ENCODE results near the gene PAFAH2.
"Not testable (repeated sequence)": the region's sequence is repeated elsewhere in the genome, so short reads cannot be mapped to it uniquely, and the experiment has no call there.

The PAFAH2 gene

DNA sequence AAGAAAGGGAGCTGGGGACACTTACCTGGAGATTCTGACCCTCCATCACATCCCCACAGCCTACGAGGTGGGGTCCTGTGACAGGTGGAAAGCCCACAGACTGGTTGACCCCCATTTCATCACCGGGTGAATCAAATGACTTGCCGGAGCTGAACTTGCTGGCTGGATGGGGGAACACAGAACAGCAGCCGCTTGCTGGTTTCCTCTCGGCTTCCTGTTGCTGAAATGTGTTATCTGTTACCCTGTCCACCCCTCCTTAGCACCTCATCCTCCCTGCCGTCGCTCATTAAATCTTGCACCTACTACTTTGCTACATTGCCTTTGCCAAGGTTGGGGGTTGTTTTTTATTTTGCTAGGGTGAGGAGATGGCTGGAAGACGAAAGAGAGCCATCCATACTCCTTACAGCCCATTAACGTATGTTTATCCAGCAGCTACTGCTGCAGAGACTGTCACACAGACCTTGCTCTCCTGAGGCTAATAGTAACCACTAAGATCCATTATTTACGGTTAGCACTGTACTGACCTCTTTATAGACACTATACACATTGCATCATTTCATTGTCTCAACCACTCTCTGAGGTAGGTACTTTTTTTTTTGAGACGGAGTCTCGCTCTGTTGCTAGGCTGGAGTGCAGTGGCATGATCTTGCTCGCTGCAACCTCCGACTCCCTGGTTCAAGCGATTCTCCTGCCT is 7.0 kb downstream of the PAFAH2 start:
- no peak overlapping the region for H3K4me3 ChIP-seq (ENCODE audit: low read depth in 1 of 2, low read length in 2 of 2)
- H3K27me3 ChIP-seq (ENCODE audit: low read depth, low read length) = no peaks in the 10 kb centered on the region
- no peak overlapping the region for H3K27ac ChIP-seq (ENCODE audit: low read length)
- peaks cover 9 to 13% of the 10 kb centered on the region in 2 donors for H3K36me3 ChIP-seq (ENCODE audit: control insufficient read depth in 1 of 2, insufficient read depth in 2 of 2, low read length in 2 of 2)
- H3K4me1 ChIP-seq (ENCODE audit: control insufficient read depth in 1 of 2, insufficient read depth in 2 of 2, low read length in 2 of 2) = no peaks in the 10 kb centered on the region
- H3K9me3 ChIP-seq (ENCODE audit: control insufficient read depth in 1 of 2, low read length in 2 of 2) = no peaks in the 10 kb centered on the region

DNA sequence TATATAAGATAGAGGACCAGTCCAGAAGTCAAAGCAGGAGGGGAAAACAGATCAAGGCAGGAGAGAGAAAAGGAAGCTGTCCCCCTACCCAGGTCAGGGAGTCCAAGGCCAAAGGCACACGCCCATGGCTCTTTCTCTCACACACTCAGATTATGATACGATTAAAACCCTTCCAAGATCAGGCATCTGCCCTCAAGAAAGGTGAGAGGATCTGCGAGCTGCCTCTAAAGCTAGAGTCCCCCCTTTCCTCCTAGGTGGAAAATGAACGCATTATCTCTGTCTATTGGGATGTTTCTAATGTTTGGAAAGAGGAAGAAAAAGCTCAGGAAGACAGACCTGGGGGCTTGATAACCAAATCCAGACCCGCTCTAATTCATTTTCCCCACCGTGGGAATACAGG is 7.6 kb downstream of the PAFAH2 start:
- H3K4me3 ChIP-seq (ENCODE audit: low read depth in 1 of 2, low read length in 2 of 2) = no peak overlapping the region
- no peak overlapping the region for H3K27ac ChIP-seq (ENCODE audit: low read length)
- peaks cover 15 to 19% of the 10 kb centered on the region in 2 donors for H3K36me3 ChIP-seq (ENCODE audit: control insufficient read depth in 1 of 2, insufficient read depth in 2 of 2, low read length in 2 of 2)
- H3K27me3 ChIP-seq (ENCODE audit: low read depth, low read length) = no peaks in the 10 kb centered on the region
- H3K9me3 ChIP-seq (ENCODE audit: control insufficient read depth in 1 of 2, low read length in 2 of 2) = no peaks in the 10 kb centered on the region
- H3K4me1 ChIP-seq (ENCODE audit: control insufficient read depth in 1 of 2, insufficient read depth in 2 of 2, low read length in 2 of 2) = no peaks in the 10 kb centered on the region

DNA sequence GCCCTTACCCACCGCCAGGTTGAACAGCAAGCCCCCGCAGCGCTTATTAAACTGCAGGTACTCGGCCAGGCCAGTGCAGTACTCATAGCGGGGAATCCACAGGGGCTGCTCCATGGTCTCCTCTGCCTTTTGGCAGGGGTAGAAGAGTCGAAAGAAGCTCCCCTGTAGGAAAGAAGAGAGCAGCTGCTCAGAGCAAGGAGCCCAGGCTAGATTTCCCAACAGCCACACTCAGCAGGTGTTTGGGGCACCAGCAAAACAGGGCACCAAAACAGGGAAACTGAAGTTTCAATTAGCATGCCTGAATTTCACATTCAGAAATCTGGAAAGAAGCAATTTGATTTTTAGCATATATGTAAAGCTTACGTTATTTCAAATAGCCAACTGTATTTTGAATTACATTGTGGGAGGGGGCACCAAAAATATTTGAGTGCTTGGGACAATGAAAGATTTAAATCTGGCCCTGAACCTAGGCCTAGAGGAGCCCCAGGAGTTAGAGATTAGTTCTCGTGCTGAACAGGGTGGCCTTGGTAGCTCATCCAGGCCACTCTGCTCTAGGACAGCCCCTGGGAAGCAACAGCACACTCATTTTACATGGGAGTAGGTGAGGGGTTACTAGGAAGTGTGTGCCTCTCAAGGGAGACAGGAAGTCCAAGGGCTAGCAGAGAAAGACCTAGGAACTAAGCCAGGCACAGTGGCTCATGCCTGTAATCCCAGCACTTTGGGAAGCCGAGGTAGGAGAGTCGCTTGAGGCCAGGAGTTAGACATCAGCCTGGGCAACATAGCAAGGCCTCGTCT is 8.2 kb downstream of the PAFAH2 start:
- Histone ChIP-seq H3K4me1 (ENCODE audit: control insufficient read depth in 1 of 2, insufficient read depth in 2 of 2, low read length in 2 of 2) (no peaks in the 10 kb centered on the region), H3K4me3 (ENCODE audit: low read depth in 1 of 2, low read length in 2 of 2) (no peak overlapping the region), H3K36me3 (ENCODE audit: control insufficient read depth in 1 of 2, insufficient read depth in 2 of 2, low read length in 2 of 2) (peaks cover 19 to 21% of the 10 kb centered on the region in 2 donors), H3K9me3 (ENCODE audit: control insufficient read depth in 1 of 2, low read length in 2 of 2) (no peaks in the 10 kb centered on the region), H3K27me3 (ENCODE audit: low read depth, low read length) (no peaks in the 10 kb centered on the region), H3K27ac (ENCODE audit: low read length) (no peak overlapping the region)

DNA sequence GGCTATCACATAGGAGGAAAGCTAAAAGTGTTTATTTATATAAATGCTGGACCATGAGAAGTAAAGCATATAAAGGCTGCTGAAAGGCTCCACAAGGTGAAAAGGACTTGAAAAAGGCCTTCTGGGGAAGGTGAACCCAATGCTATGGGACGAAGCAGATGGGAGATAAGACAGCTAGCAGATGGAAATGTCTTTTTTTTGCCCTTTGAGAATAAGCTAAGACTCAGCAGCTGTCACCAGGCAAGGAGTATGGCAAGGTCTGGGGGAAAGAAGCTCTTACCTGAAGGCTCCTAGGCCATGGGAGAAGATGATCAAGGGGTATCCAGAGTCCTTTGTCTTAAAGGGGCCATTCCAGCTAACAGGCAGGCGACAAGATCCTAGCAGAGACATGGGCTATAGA is 9.9 kb downstream of the PAFAH2 start:
- Histone ChIP-seq H3K4me3 (ENCODE audit: low read depth in 1 of 2, low read length in 2 of 2) (no peak overlapping the region), H3K9me3 (ENCODE audit: control insufficient read depth in 1 of 2, low read length in 2 of 2) (no peaks in the 10 kb centered on the region), H3K27me3 (ENCODE audit: low read depth, low read length) (no peaks in the 10 kb centered on the region), H3K36me3 (ENCODE audit: control insufficient read depth in 1 of 2, insufficient read depth in 2 of 2, low read length in 2 of 2) (peaks cover 30 to 37% of the 10 kb centered on the region in 2 donors), H3K27ac (ENCODE audit: low read length) (no peak overlapping the region), H3K4me1 (ENCODE audit: control insufficient read depth in 1 of 2, insufficient read depth in 2 of 2, low read length in 2 of 2) (no peaks in the 10 kb centered on the region)

DNA sequence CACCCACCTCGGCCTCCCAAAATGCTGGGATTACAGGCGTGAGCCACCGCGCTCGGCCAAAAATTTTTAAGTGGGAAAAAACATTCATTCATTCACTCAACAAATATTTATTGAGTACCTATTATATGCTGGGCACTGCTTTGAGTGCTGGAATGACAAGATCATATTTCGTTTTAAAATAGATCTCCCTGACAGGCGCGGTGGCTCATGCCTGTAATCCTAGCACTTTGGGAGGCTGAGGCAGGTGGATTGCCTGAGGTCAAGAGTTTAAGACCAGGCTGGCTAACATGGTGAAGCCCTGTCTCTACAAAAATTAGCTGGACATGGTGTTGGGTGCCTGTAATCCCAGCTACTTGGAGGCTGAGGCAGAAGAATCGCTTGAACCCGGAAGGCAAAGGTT is 11.1 kb downstream of the PAFAH2 start:
- H3K27ac ChIP-seq (ENCODE audit: low read length); H3K4me1 ChIP-seq (ENCODE audit: control insufficient read depth in 1 of 2, insufficient read depth in 2 of 2, low read length in 2 of 2); H3K27me3 ChIP-seq (ENCODE audit: low read depth, low read length); H3K4me3 ChIP-seq (ENCODE audit: low read depth in 1 of 2, low read length in 2 of 2); H3K9me3 ChIP-seq (ENCODE audit: control insufficient read depth in 1 of 2, low read length in 2 of 2): not testable (repeated sequence)
- peaks cover 41 to 49% of the 10 kb centered on the region in 2 donors for H3K36me3 ChIP-seq (ENCODE audit: control insufficient read depth in 1 of 2, insufficient read depth in 2 of 2, low read length in 2 of 2)

DNA sequence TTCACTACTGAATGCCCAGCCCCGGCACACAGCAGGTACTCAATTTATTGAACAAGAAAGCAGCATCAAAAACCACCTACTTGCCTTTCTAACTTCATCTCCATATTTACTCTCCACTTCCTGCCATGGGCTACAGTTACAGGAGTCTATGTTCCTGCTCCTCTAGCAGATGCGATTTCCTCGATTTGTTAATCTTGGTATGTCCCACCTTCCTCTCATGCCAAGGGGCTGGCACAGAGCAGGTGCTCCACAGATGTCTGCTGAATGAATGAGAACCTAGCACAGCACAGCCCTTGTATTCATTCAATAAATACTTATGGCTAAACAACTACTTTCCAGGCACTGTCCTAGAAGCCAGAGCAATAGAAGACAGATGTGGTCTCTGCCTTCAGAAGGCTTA is 12.2 kb downstream of the PAFAH2 start:
- H3K9me3 ChIP-seq (ENCODE audit: control insufficient read depth in 1 of 2, low read length in 2 of 2) = no peaks in the 10 kb centered on the region
- H3K4me1 ChIP-seq (ENCODE audit: control insufficient read depth in 1 of 2, insufficient read depth in 2 of 2, low read length in 2 of 2) = no peaks in the 10 kb centered on the region
- no peaks in the 10 kb centered on the region for H3K27me3 ChIP-seq (ENCODE audit: low read depth, low read length)
- H3K27ac ChIP-seq (ENCODE audit: low read length) = no peak overlapping the region
- peaks cover 45 to 55% of the 10 kb centered on the region in 2 donors for H3K36me3 ChIP-seq (ENCODE audit: control insufficient read depth in 1 of 2, insufficient read depth in 2 of 2, low read length in 2 of 2)
- H3K4me3 ChIP-seq (ENCODE audit: low read depth in 1 of 2, low read length in 2 of 2) = no peak overlapping the region

DNA sequence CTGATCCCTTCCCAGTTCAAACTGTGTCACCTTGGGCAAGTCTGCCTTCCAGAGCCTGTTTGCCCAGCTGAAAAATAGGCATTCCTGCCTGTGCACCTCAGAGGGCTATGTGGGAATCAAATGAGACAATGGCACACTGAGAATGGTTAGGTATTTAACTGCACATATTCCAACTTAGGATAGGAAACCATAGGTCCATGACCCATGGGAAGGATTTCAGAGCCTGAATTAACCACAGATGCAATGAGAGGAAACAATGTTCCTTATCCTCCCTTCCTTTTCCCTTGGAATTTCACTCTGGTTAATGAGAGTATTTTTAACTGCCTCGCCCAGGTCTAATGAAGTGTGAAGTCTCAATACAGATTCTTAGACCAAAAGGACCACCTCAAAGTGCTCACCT is 12.7 kb downstream of the PAFAH2 start:
- Histone ChIP-seq H3K27me3 (ENCODE audit: low read depth, low read length) (no peaks in the 10 kb centered on the region), H3K4me3 (ENCODE audit: low read depth in 1 of 2, low read length in 2 of 2) (no peak overlapping the region), H3K27ac (ENCODE audit: low read length) (no peak overlapping the region), H3K36me3 (ENCODE audit: control insufficient read depth in 1 of 2, insufficient read depth in 2 of 2, low read length in 2 of 2) (peaks cover 45 to 56% of the 10 kb centered on the region in 2 donors), H3K4me1 (ENCODE audit: control insufficient read depth in 1 of 2, insufficient read depth in 2 of 2, low read length in 2 of 2) (no peaks in the 10 kb centered on the region), H3K9me3 (ENCODE audit: control insufficient read depth in 1 of 2, low read length in 2 of 2) (no peaks in the 10 kb centered on the region)

DNA sequence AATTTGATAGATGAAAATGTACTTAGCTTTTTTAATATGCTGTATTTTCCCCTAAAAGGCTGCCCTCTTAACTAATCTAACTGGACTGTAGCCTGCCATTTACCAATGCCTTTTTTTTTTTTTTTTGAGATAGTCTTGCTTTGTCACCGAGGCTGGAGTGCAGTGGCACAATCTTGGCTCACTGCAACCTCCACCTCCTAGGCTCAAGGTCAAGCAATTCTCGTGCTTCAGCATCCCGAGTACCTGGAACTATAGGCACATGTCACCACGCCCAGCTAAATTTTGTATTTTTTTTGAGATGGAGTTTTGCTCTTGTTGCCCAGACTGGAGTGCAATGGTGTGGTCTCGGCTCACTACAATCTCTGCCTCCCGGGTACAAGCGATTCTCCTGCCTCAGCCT is 18.7 kb downstream of the PAFAH2 start:
- no peaks in the 10 kb centered on the region for H3K4me1 ChIP-seq (ENCODE audit: control insufficient read depth in 1 of 2, insufficient read depth in 2 of 2, low read length in 2 of 2)
- H3K27ac ChIP-seq (ENCODE audit: low read length) = no peak overlapping the region
- H3K9me3 ChIP-seq (ENCODE audit: control insufficient read depth in 1 of 2, low read length in 2 of 2) = no peaks in the 10 kb centered on the region
- peaks cover 57 to 76% of the 10 kb centered on the region in 2 donors for H3K36me3 ChIP-seq (ENCODE audit: control insufficient read depth in 1 of 2, insufficient read depth in 2 of 2, low read length in 2 of 2)
- H3K4me3 ChIP-seq (ENCODE audit: low read depth in 1 of 2, low read length in 2 of 2) = no peak overlapping the region
- no peaks in the 10 kb centered on the region for H3K27me3 ChIP-seq (ENCODE audit: low read depth, low read length)

DNA sequence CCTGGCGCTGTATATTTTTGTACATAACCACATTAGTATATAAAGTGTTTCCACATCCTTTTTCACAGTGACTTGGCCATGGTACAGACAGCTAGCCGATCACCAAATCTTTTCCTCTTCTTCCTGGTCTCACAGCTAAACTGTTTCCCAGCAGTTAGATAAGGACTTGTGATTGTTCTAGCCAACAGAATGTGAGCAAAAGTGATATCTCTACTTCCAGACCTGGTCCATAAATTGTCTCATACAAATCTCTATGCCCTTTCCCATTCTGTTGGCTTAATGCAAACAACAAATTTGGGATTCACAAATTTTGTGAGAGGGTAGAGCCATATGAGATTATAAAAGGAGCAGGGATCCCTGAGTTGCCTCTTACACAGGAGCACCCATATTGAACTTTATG is 19.5 kb downstream of the PAFAH2 start:
- H3K4me1 ChIP-seq (ENCODE audit: control insufficient read depth in 1 of 2, insufficient read depth in 2 of 2, low read length in 2 of 2) = no peaks in the 10 kb centered on the region

DNA sequence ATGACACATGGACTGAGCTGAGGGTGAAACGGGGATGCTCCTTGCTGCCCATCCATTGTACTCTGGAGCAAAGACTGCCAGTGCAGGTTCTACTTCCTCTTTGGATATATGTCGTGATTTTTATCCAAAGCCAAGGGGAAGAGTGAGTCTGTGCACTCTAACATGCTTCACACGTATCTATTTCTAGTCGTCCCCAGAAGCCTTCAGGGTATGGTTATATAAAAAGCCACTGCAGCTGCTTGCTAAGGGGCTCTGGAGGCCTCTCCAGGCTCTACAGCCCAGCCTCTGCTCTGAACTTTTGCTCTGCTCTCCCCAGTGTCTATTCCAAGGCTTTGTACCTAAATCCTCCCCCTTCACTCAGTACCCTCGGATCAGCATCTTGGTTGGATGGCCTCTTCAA is 20.1 kb downstream of the PAFAH2 start:
- Histone ChIP-seq H3K4me1 (ENCODE audit: control insufficient read depth in 1 of 2, insufficient read depth in 2 of 2, low read length in 2 of 2) (no peaks in the 10 kb centered on the region), H3K36me3 (ENCODE audit: control insufficient read depth in 1 of 2, insufficient read depth in 2 of 2, low read length in 2 of 2) (peaks cover 62 to 76% of the 10 kb centered on the region in 2 donors)

More for the DNA sequence above, 19.5 kb downstream of the PAFAH2 start:
- Histone ChIP-seq H3K27ac (ENCODE audit: low read length) (no peak overlapping the region), H3K4me3 (ENCODE audit: low read depth in 1 of 2, low read length in 2 of 2) (no peak overlapping the region), H3K9me3 (ENCODE audit: control insufficient read depth in 1 of 2, low read length in 2 of 2) (no peaks in the 10 kb centered on the region), H3K36me3 (ENCODE audit: control insufficient read depth in 1 of 2, insufficient read depth in 2 of 2, low read length in 2 of 2) (peaks cover 59 to 76% of the 10 kb centered on the region in 2 donors), H3K27me3 (ENCODE audit: low read depth, low read length) (no peaks in the 10 kb centered on the region)

DNA sequence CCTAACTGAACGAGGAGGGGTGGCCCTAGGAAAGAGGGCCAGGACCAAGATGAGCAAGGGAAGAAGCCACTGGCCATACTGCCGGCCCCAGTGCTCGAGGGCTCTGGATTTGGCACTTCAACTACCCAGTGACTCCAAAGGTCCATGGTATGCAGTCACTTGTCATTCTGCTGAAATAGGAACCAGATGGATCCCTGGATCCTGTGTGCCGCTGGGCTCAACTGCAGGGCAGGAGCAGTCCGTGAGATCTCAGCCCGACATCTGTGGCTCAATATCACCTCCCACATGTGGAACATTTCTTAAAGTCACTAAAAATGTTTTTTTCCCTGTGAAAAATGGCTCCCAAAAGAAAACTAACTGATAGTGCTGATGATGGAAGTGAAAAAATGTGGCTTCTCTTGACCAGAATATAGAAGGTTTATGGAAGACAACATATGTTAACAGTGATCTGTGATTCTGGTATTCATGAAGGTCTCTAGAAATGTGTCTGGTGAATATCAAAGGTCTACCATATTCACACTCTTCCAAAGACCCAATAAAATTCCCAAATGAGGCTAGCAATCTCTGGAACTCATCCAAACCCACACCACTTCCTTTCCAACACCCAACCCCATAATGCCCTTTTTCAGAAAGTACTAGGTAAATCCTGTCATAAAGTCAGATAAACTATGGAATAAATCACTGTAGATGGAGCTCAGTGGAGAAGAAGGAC is 24.1 kb downstream of the PAFAH2 start:
- Histone ChIP-seq H3K27me3 (ENCODE audit: low read depth, low read length) (no peaks in the 10 kb centered on the region), H3K4me3 (ENCODE audit: low read depth in 1 of 2, low read length in 2 of 2) (no peak overlapping the region), H3K9me3 (ENCODE audit: control insufficient read depth in 1 of 2, low read length in 2 of 2) (no peaks in the 10 kb centered on the region), H3K27ac (ENCODE audit: low read length) (no peak overlapping the region), H3K36me3 (ENCODE audit: control insufficient read depth in 1 of 2, insufficient read depth in 2 of 2, low read length in 2 of 2) (peaks cover 52 to 79% of the 10 kb centered on the region in 2 donors), H3K4me1 (ENCODE audit: control insufficient read depth in 1 of 2, insufficient read depth in 2 of 2, low read length in 2 of 2) (no peaks in the 10 kb centered on the region)

More for the DNA sequence above, 20.1 kb downstream of the PAFAH2 start:
- no peaks in the 10 kb centered on the region for H3K9me3 ChIP-seq (ENCODE audit: control insufficient read depth in 1 of 2, low read length in 2 of 2)
- no peaks in the 10 kb centered on the region for H3K27me3 ChIP-seq (ENCODE audit: low read depth, low read length)
- no peak overlapping the region for H3K4me3 ChIP-seq (ENCODE audit: low read depth in 1 of 2, low read length in 2 of 2)
- no peak overlapping the region for H3K27ac ChIP-seq (ENCODE audit: low read length)
